ENCODE data around the gene CREG2. TPM values are rescaled to one million over a fixed set of nuclear protein-coding genes. Genes with fewer than 3 reads are reported as not detected.

CREG2 gene
- total RNA-seq, 1 donor from 2014 or later: not detected

DNA sequence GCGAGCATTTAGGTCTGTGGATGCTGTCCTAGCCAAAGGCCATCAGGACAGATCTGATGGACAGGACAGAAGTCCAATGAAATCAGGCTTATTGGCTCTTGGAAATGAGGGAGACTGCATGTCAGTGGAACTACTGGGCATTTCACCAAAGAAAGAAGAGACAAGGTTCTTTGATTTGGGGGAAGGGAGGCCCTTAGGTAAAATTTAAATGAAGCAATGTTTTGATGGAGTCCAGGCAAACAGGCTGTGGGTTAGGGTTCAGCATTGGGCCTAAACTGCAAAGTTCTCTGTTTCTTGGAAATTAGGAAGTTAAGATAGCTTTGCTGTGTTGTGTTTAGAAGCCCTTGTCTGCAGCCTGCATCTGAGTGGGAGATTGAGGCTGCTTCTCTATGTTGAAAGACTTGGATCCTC, 47.2 kb downstream of the CREG2 start:
- Mint-ChIP-seq H3K27me3 (peaks cover 7% of the 10 kb centered on the region), H3K4me3 (no peak overlapping the region), H3K9me3 (no peaks in the 10 kb centered on the region), H3K4me1 (peaks cover 7% of the 10 kb centered on the region), H3K27ac (no peak overlapping the region), H3K36me3 (ENCODE audit: low read depth) (no peaks in the 10 kb centered on the region)
- DNase-seq (no peak), ATAC-seq (ENCODE audit: low read depth) (no peak)
- ChIA-PET POLR2A (interaction anchor here (0.6 to 0.7 kb wide), 2 partner anchors 65 to 66 kb away, joined by 3 to 6 read pairs; no protein-coding TSS in a partner anchor), CTCF (interaction anchor here (3.8 kb wide), 1 partner anchor 490 kb away, joined by 51 read pairs; no protein-coding TSS in a partner anchor)
- TF ChIP-seq, protein P1, sequence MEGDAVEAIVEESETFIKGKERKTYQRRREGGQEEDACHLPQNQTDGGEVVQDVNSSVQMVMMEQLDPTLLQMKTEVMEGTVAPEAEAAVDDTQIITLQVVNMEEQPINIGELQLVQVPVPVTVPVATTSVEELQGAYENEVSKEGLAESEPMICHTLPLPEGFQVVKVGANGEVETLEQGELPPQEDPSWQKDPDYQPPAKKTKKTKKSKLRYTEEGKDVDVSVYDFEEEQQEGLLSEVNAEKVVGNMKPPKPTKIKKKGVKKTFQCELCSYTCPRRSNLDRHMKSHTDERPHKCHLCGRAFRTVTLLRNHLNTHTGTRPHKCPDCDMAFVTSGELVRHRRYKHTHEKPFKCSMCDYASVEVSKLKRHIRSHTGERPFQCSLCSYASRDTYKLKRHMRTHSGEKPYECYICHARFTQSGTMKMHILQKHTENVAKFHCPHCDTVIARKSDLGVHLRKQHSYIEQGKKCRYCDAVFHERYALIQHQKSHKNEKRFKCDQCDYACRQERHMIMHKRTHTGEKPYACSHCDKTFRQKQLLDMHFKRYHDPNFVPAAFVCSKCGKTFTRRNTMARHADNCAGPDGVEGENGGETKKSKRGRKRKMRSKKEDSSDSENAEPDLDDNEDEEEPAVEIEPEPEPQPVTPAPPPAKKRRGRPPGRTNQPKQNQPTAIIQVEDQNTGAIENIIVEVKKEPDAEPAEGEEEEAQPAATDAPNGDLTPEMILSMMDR (IDR thresholded peaks at IDR 0.05): no peak
- intact Hi-C loops (cut with micrococcal nuclease): no loop called here

DNA sequence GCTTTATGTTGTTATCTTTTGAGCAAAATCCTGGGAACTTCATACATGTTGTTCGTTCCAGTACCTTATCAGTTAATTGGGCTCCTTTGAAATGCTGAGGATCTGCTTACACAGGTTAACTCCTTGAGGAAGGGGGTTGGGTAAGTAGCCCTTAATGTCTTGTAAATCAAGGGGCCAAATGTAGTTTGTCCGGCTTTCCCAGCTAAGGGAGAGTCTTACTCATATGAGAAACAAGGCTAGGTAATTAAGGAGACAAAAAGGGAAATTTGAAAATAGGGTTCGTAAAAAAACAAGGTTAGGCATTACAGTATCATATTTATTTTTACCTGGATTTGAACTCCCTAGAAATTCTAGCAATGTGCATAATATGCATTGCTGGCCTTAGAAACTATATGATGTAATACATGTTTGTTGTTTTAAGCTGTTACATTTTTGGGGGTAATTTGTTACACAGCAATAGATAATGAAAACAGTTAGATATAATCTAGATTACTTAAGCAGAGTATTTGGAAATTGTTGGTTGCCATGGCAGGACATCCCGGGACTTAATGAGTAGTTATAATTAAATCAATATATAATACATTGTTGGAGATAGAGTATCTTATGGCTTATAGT, 47.9 kb downstream of the CREG2 start:
- intact Hi-C loops (cut with micrococcal nuclease): no loop called here
- peaks cover 7% of the 10 kb centered on the region for H3K27me3 Mint-ChIP-seq
- H3K36me3 Mint-ChIP-seq (ENCODE audit: low read depth): no peaks in the 10 kb centered on the region
- H3K4me1 Mint-ChIP-seq: peaks cover 7% of the 10 kb centered on the region
- no peaks in the 10 kb centered on the region for H3K9me3 Mint-ChIP-seq
- TF ChIP-seq, protein P1 (IDR thresholded peaks at IDR 0.05): no peak
- no peak overlapping the region for H3K27ac Mint-ChIP-seq
- ATAC-seq (ENCODE audit: low read depth): no peak
- no peak overlapping the region for H3K4me3 Mint-ChIP-seq
- ChIA-PET CTCF (interaction anchor here (1.4 to 3.8 kb wide), 2 partner anchors 491 to 492 kb away, joined by 3 to 51 read pairs; no protein-coding TSS in a partner anchor), POLR2A (no interaction called here)
- no peak for DNase-seq

DNA sequence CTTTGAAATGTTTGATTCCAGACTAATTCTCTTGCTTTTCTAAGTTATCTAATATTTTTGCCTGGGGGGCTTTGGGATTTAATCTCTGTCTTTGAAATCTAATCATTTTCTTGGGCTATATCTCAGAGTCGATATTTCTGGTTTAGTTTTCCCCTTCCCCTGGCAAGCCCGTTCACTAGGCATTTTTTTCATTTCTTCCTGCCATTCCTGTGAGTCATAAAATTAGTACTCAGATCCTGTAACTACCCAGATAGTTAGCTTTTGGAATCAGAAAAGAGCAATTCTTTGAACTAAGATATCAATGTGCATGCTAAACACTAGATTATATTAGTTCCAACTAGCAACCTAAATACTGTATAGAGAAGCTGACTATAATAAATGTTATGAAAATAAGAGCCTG, 49.4 kb downstream of the CREG2 start:
- ATAC-seq (ENCODE audit: low read depth): no peak
- no peaks in the 10 kb centered on the region for H3K36me3 Mint-ChIP-seq (ENCODE audit: low read depth)
- POLR2A ChIA-PET: no interaction called here
- TF ChIP-seq, protein P1 (IDR thresholded peaks at IDR 0.05): no peak
- no peak overlapping the region for H3K4me3 Mint-ChIP-seq
- H3K27me3 Mint-ChIP-seq: peaks cover 7% of the 10 kb centered on the region
- peaks cover 7% of the 10 kb centered on the region for H3K4me1 Mint-ChIP-seq
- CTCF ChIA-PET: no interaction called here
- H3K27ac Mint-ChIP-seq: no peak overlapping the region
- intact Hi-C loops (cut with micrococcal nuclease): no loop called here
- H3K9me3 Mint-ChIP-seq: no peaks in the 10 kb centered on the region
- no peak for DNase-seq

DNA sequence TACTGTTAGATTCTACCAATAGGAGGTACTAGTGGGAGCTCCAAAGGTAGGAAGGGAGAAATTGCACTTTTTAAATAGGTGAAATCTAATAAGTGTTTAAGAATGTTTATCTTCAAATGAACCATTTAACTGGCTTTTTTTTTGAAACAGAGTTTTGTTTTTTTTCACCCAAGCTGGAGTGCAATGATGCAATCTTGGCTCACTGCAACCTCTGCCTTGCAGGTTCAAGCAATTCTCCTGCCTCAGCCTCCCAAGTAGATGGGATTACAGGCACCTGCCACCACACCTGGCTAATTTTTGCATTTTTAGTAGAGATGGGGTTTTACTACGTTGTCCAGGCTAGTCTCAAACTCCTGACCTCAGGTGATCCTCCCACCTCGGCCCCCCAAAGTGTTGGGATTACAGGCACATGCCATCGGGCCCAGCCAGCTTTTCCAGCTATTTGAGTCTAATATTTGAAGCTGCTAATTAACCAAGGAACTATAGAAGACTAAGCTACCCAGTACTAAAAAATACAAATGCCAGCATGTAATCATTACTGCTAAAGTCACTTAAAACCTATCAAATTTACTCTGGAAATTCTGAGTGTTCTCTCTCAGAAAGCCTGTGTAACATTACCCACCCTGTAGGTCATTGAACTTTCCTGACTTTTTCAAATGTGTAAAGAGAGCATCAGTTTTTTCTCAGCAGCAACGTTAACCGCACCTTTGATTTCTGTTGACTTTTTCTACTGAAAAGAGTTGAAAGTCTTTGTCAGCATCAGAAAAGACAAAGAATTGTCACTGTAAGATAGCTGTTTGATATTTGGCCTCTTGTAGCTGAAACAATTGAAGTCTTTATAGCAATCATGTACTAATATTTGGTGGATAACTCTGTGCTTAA, 54.2 kb downstream of the CREG2 start:
- TF ChIP-seq, protein P1 (IDR thresholded peaks at IDR 0.05): no peak
- DNase-seq: no peak
- Mint-ChIP-seq H3K9me3 (no peaks in the 10 kb centered on the region), H3K4me1 (no peaks in the 10 kb centered on the region), H3K27me3 (peaks cover 5% of the 10 kb centered on the region), H3K36me3 (ENCODE audit: low read depth) (no peaks in the 10 kb centered on the region), H3K27ac (no peak overlapping the region), H3K4me3 (no peak overlapping the region)
- CTCF ChIA-PET: interaction anchor here (0.7 to 1.7 kb wide), 4 partner anchors 9 to 551 kb away, joined by 3 to 6 read pairs (median 4); no protein-coding TSS in a partner anchor
- POLR2A ChIA-PET: no interaction called here
- intact Hi-C loops (cut with micrococcal nuclease): no loop called here
- ATAC-seq (ENCODE audit: low read depth): no peak

DNA sequence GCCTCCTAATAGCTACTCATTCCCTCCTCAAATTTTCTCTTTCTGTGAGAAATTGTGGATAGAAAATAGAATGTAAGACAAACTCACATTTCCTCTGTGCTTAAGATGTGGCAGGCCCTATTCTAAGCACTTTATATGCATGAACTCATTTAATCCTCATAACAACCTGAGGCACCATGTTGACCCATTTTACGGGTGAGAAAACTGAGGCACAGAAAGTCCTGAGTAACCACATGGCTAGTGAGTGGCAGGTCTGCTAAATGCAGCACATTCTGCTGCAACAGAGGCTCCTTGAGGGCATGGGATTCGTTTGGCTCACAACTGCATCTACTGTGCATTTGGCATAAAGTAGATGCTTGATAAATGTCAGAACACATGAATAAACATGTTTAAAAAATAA, 56.1 kb downstream of the CREG2 start:
- Mint-ChIP-seq H3K4me1 (no peaks in the 10 kb centered on the region), H3K9me3 (no peaks in the 10 kb centered on the region), H3K4me3 (no peak overlapping the region), H3K27ac (no peak overlapping the region), H3K27me3 (no peaks in the 10 kb centered on the region), H3K36me3 (ENCODE audit: low read depth) (no peaks in the 10 kb centered on the region)
- TF ChIP-seq, protein P1 (IDR thresholded peaks at IDR 0.05): no peak
- DNase-seq (no peak), ATAC-seq (ENCODE audit: low read depth) (no peak)
- POLR2A ChIA-PET: no interaction called here
- intact Hi-C loops (cut with micrococcal nuclease): no loop called here
- CTCF ChIA-PET: no interaction called here
